Measurements from ENCODE around the gene CCDC59.

DNA sequence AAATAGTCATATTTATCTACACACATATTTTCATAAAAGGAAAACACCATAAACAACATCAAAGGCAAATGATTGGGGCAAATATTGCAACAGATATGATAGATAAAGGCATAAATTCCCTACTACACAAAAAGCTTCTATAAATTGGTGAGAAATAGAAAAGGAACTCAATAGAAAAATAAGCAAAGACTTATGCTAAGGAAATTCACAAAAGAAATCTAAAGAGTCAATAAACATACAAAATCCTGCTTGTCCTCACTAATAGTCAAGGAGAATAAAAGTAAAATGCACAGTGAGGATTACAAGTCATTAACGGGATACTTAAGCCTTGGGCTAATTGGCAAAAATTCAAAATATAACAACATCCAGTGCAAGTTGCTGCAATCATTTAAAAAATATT lies 30.3 kb downstream of the CCDC59 start:
- TF ChIP-seq, protein P1, sequence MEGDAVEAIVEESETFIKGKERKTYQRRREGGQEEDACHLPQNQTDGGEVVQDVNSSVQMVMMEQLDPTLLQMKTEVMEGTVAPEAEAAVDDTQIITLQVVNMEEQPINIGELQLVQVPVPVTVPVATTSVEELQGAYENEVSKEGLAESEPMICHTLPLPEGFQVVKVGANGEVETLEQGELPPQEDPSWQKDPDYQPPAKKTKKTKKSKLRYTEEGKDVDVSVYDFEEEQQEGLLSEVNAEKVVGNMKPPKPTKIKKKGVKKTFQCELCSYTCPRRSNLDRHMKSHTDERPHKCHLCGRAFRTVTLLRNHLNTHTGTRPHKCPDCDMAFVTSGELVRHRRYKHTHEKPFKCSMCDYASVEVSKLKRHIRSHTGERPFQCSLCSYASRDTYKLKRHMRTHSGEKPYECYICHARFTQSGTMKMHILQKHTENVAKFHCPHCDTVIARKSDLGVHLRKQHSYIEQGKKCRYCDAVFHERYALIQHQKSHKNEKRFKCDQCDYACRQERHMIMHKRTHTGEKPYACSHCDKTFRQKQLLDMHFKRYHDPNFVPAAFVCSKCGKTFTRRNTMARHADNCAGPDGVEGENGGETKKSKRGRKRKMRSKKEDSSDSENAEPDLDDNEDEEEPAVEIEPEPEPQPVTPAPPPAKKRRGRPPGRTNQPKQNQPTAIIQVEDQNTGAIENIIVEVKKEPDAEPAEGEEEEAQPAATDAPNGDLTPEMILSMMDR (IDR thresholded peaks at IDR 0.05 in 4 of 5, conservative IDR thresholded peaks at IDR 0.05 in 1 of 5) = no peak
- no peak for TF ChIP-seq POLR2A (IDR thresholded peaks at IDR 0.05)
